DMS114 treated with DMSO at 0.1 percent for 48 hours (cell line): Measurements from ENCODE around the gene ECM2.

Experiments
- DNase-seq: peaks from one replicate; lab custom pipeline; 2025; ENCODE audit not compliant: unreplicated experiment; lab: John Stamatoyannopoulos, UW

ECM2 gene

GRCh38 chr9:92527832-92528521, 7.8 kb downstream of the ECM2 start:
- DNase-seq: no peak

GRCh38 chr9:92527291-92527828, 8.4 kb downstream of the ECM2 start:
- DNase-seq: no peak

GRCh38 chr9:92525306-92525705, 10.5 kb downstream of the ECM2 start:
- no peak for DNase-seq

DNA sequence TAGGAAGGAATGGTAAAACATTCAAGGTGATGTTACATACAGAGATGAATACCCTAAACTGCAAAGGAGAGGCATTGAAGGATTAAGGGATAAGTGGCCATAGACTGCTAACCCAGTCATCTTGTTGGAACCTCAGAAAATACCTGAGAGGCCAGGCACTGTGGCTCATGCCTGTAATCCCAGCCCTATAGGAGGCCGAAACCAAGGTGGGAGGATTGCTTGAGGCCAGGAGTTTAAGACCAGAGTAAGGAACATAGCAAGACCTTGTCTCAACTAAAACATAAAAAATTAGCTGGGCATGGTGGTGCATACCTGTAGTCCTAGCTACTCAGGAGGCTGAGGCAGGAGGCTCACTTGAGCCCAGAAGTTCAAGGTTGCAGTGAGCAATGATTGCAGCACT, 10.9 kb downstream of the ECM2 start:
- DNase-seq: no peak

GRCh38 chr9:92522983-92523970, 12.5 kb downstream of the ECM2 start:
- no peak for DNase-seq

DNA sequence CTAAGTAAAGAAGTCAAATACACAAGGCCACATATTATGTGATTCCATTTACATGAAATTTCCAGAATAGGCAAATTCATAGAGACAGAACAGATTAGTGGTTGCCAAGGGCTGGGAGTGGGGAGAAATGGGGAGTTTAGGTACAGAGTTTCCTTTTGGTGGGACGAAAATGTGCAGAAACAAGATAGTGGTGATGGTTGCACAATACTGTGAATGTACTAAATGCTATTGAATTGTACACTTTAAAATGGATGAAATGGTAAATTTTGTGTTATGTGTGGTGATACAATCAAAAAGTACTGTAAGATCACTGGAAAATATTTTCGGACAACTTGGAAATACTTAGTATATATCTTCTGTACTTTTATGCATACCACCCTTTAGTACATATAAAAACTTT, 15.0 kb downstream of the ECM2 start:
- DNase-seq: no peak

GRCh38 chr9:92518199-92518598, 17.6 kb downstream of the ECM2 start:
- no peak for DNase-seq

DNA sequence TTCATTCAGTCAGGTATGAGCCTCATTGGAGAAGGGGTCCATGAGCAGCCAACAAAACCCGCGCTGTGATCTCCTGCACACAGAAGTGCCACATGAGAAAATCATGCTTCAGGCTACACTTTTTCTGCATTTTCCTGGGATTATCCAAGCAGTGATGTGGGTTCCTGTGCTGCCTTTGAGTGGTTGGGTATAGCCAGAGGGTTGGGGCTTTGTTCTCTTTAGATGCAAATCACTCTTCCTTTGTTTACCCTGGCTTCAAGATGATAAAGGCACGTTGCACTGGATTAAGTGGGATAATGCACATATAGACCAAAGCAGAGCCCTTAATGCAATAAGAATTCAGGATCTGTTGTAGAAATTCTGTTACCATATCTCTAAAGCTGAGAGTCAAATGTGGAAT, 18.7 kb downstream of the ECM2 start:
- no peak for DNase-seq

DNA sequence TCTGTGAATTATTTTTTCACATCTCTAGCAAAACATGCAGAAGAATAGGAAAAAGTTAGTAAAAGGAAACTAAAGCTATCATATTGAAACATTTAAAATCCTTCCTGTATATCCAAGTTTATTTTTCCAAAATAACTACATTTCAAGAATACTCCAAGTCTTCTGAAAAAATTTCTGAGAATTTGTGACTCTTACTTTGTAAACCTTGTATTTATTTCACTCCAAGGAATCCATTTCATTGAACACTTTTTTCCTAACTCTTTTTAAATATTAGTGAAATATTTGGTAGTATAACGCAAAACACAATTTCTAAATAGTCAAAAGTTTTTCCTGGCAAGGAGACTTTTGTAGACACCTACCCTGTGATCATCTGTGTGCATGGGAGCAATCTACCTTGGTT, 19.3 kb downstream of the ECM2 start:
- DNase-seq: no peak

DNA sequence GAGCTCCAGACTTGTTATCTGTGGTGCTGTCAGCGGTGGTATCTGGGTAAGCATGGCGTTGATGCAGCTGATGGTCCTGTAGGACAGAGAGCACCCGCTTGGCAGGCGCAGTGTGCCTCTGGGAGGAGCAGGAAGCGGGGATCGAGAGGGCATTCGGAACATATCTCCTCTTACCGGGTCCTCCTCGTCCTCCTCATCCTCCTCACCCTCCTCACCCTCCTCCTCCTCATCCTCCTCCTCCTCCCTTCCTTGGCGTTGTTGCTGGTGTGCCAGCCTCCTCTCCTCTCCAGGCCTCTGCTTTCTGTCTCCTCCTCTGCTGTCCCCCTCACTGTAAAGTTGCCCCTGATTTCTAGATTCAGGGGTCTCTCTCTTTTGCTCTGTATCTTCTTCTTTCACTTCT, 21.2 kb downstream of the ECM2 start:
- DNase-seq: no peak

DNA sequence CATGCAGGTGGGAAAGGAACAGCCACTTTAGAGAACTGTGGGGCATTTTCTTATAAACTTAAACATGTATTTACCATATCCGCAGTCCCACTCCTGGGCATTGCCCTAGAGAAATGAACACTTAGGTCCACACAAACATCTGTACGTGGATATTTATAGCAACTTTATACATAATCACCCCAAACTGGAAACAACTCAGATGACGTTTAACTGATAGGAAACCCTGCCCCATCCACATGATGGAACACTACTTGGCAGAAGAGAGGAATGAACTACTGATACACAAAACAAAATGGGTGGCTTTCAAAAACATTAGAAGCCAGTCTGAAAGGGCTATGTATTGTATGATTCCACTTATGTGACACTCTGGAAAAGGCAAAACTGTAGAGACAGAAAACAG, 22.4 kb downstream of the ECM2 start:
- no peak for DNase-seq

DNA sequence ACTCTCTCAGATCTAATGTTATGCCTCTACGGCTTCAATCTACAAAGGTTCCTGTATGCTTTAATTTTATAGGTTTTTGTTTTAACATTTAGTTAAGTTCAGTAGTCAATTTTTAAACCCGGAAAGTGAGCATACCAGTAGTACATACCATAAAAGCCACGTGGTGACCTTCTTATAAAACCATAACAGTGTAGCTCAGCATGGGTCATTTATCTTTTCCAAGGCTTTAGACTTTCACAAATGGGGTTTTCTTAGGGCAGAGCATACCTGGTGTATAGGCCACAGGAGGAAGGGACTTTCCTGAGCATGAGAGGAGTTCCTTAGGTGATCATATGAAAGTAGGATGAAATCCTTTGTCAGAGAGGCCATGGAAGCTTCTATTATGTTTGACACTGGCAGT, 23.2 kb downstream of the ECM2 start:
- DNase-seq: no peak

DNA sequence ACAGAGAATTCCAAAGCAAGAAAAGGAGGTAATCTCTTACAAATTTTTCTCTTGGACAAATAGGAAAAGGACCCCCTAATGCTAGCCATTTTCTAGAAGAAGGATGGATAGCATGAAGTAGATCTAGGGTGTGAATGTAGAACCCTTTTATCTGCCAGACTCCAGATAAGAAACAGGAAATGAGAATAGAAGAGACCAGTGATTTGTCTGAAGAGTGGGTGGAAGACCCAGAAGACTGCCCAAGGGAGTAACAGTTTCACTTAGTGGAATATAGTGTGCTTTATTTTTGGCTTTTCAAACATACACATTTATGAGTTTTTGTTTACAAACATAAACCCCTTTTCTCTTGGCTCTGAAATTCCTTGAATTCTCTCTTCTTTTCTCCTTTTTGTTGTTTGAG, 25.0 kb downstream of the ECM2 start:
- no peak for DNase-seq

- DNase-seq: no peak
Measured at GRCh38 chr9:92509050-92509449, 26.7 kb downstream of the ECM2 start.

- DNase-seq: no peak
Measured at GRCh38 chr9:92508018-92508820, 27.6 kb downstream of the ECM2 start.

DNA sequence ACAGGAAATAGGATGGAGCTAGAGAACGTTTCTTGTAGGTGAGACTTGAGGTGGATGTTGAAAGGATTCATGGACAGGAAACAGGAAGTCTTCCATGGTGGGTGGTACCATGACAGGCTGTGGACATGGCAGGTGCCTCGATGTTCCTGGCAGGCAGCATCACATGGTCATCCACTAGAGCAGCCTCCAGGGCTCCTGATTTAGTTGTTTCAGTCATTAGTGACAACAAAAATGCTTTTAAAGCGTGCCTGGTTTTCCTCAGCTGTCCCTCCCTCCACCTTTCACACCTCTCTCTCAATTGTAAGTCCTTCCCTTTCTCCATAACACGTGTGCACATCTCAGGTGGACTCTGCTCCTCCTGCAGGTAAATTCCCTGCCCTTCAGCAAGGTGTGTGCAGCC, 28.3 kb downstream of the ECM2 start:
- DNase-seq: no peak

DNA sequence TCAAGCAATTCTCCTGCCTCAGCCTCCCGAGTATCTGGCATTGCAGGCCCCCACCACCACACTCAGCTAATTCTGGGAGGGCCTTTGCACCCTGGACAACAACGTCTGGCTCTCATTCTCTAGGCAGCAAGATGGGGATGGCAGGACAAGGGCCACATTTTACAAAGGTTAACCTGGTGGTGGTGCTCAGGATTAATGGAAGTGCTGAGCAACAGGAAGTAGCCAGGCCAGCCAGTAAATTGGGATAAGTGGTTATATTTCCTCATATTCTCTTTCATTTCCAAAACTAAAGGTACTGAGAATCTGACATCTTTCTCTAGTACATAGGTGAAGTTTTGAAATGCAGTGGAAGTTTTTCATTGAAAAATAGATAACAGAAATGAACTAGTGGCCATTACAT, 28.8 kb downstream of the ECM2 start:
- DNase-seq: no peak

DNA sequence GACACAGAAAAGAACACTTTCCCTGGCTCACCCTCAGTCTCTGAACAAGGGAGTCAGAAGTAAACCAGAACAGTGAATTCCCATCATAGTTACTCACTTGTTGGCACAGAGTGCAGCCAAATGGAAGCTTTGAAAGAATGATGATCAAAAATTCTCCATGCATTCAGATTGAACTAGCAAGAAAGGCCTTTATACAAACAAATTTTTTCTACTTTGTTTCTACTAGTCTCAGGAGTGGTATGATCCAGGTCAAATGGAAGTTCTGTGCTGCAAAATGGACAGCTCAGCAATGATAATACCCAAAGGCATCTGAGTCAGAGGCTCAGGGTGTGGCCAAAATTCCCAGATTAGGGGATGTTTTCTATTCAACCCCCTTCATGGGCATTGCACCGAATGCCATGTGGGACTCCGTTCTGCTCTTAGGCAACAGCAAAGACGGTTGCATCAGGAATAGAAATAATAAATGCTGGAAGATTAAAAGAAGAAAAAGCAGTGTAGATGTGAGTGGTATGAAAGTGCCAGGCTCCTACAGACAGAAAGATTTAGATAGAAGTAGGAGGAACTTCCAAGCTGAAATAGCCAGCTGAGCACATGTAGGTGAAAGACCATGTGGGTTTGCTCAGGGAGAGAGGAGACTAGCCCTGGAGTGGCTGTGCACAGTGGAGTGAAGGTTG, 29.5 kb downstream of the ECM2 start:
- DNase-seq: no peak

DNA sequence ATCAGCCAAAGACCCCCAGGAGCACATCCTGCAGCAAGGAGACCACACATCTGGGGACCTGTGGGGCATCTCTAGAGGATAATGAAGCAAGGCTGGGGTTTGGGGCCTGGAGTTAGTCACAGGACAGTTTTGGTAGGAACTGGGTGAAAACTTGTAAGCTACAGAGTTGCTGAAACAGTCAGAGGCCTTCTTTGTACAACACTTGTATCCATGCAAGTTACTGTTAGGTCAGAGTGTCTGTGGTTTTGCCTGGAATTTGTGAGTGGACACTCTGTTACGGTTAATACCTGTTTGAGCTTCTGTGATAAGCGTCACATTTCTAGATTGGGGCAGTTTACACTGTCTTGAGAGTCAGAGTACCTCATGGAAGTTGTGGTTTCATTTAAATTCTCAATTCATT, 30.9 kb downstream of the ECM2 start:
- DNase-seq: no peak

DNA sequence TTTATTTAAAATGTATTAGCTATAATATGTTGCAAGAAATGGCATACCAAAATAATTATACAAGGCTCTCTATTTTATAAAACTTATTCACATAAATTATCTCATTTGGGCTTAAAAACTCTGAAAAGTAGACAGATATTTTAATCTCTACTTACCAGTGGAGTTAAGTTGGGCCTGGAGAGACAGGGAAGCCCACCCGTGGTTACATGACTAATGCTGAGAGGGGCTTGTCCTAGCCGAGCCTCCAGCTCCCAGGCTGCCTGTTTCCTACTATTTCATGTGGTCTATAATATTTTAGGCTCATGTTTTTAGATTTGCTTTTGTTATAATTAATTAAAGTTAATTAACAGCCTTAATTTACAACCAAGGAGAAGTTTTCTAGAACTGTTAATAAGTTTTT, 32.6 kb downstream of the ECM2 start:
- DNase-seq: no peak
